Trophoblast cell (in vitro differentiated cells and primary cell): Measurements from ENCODE around the gene IMPG2.

Experiments
- DNase-seq, 2 donors: peaks; one replicate each; pipeline ENCODE4 v3.0.0-alpha.2; 2016
- H2AFZ ChIP-seq: 2 replicates; pipeline ENCODE4 v1.6.1; 2013; ENCODE audit warnings: low read length, moderate library complexity, mild to moderate bottlenecking; ENCODE audit not compliant: insufficient read depth, poor library complexity
- H2AK5ac ChIP-seq: 2 replicates; pipeline ENCODE4 v1.6.1; 2013; ENCODE audit warnings: mild to moderate bottlenecking, low read length
- H2BK120ac ChIP-seq: 2 replicates; pipeline ENCODE4 v1.6.1; 2013; ENCODE audit warnings: low read length, mild to moderate bottlenecking, moderate library complexity; ENCODE audit not compliant: insufficient read depth, poor library complexity
- H2BK12ac ChIP-seq: 2 replicates; pipeline ENCODE4 v1.6.1; 2013; ENCODE audit warnings: mild to moderate bottlenecking, low read length, moderate library complexity
- H2BK5ac ChIP-seq: 2 replicates; pipeline ENCODE4 v1.6.1; 2013; ENCODE audit warnings: low read length, low read depth, moderate library complexity, mild to moderate bottlenecking; ENCODE audit not compliant: poor library complexity
- H3K14ac ChIP-seq: 2 replicates; pipeline ENCODE4 v1.6.1; 2013; ENCODE audit warnings: mild to moderate bottlenecking, low read length
- H3K18ac ChIP-seq: 2 replicates; pipeline ENCODE4 v1.6.1; 2013; ENCODE audit warnings: mild to moderate bottlenecking, low read length
- H3K23ac ChIP-seq: 2 replicates; pipeline ENCODE4 v1.6.1; 2013; ENCODE audit warnings: low read length
- H3K27ac ChIP-seq: 2 replicates; pipeline ENCODE4 v1.5.1; 2013; ENCODE audit warnings: low read depth, mild to moderate bottlenecking, inconsistent platforms, low read length, moderate library complexity
- H3K27me3 ChIP-seq: 2 replicates; pipeline ENCODE4 v1.6.1; 2013; ENCODE audit warnings: inconsistent platforms, mild to moderate bottlenecking, low read length, moderate library complexity; ENCODE audit not compliant: insufficient read depth
- H3K36me3 ChIP-seq, 2 experiments: 1 replicate in 1 of 2; 2 replicates in 1 of 2; pipeline ENCODE4 v1.6.1; 2013; ENCODE audit warnings: low read length in 2 of 2, mild to moderate bottlenecking in 2 of 2, moderate library complexity in 1 of 2; ENCODE audit not compliant: insufficient read depth in 2 of 2, control insufficient read depth in 1 of 2
- H3K4ac ChIP-seq: 2 replicates; pipeline ENCODE4 v1.6.1; 2013; ENCODE audit warnings: low read depth, mild to moderate bottlenecking, low read length, moderate library complexity
- H3K4me1 ChIP-seq, 2 experiments: 1 replicate in 1 of 2; 2 replicates in 1 of 2; pipeline ENCODE4 v1.6.1; 2013; ENCODE audit warnings: low read length in 2 of 2, mild to moderate bottlenecking in 2 of 2, moderate library complexity in 1 of 2; ENCODE audit not compliant: insufficient read depth in 2 of 2, control insufficient read depth in 1 of 2
- H3K4me2 ChIP-seq: 2 replicates; pipeline ENCODE4 v1.6.1; 2013; ENCODE audit warnings: inconsistent platforms, mild to moderate bottlenecking, low read length, moderate library complexity
- H3K4me3 ChIP-seq: 2 replicates; pipeline ENCODE4 v1.5.1; 2013; ENCODE audit warnings: mild to moderate bottlenecking, low read depth, low read length, inconsistent platforms
- H3K79me1 ChIP-seq: one replicate; pipeline ENCODE4 v1.6.1; 2013; ENCODE audit warnings: low read length
- H3K79me2 ChIP-seq: 2 replicates; pipeline ENCODE4 v1.6.1; 2013; ENCODE audit warnings: low read length, mild to moderate bottlenecking; ENCODE audit not compliant: control insufficient read depth, insufficient read depth, poor library complexity
- H3K9ac ChIP-seq: 2 replicates; pipeline ENCODE4 v1.6.1; 2013; ENCODE audit warnings: mild to moderate bottlenecking, low read length
- H3K9me3 ChIP-seq: 2 replicates; pipeline ENCODE4 v1.6.1; 2013; ENCODE audit warnings: low read depth, mild to moderate bottlenecking, control low read depth, inconsistent platforms, low read length; ENCODE audit not compliant: insufficient read depth
- H4K12ac ChIP-seq: 2 replicates; pipeline ENCODE4 v1.6.1; 2013; ENCODE audit warnings: low read depth, mild to moderate bottlenecking, low read length, moderate library complexity
- H4K8ac ChIP-seq: 2 replicates; pipeline ENCODE4 v1.6.1; 2013; ENCODE audit warnings: low read depth, mild to moderate bottlenecking, low read length, moderate library complexity
- H4K91ac ChIP-seq: one replicate; pipeline ENCODE4 v1.6.1; 2013; ENCODE audit warnings: low read depth, mild to moderate bottlenecking, low read length, moderate library complexity
- WGBS: extraction: QIAGEN DNeasy Blood & Tissue Kit; methylation state at CpG from one replicate; pipeline ENCODE4 v1.1.7; 2013; ENCODE audit warnings: missing lambda C conversion rate; ENCODE audit not compliant: insufficient read length, insufficient coverage; ENCODE audit errors: extremely low coverage; 5-methylcytosine and 5-hydroxymethylcytosine counted together

Gene IMPG2

GRCh38 chr3:101288294-101288693 is 32.1 kb downstream of the IMPG2 start:
- no peak overlapping the region for H3K4me3 ChIP-seq
- no peaks in the 10 kb centered on the region for H3K36me3 ChIP-seq
- no peaks in the 10 kb centered on the region for H3K4me1 ChIP-seq
- H4K91ac ChIP-seq: no peak overlapping the region
- H4K12ac ChIP-seq: no peak overlapping the region
- WGBS: no CpG with 5 or more reads among the region's 2 CpGs
- no peak overlapping the region for H3K27ac ChIP-seq
- no peaks in the 10 kb centered on the region for H3K79me1 ChIP-seq
- H3K9ac ChIP-seq: no peak overlapping the region
- no peak overlapping the region for H3K14ac ChIP-seq
- no peaks in the 10 kb centered on the region for H3K79me2 ChIP-seq
- DNase-seq: no peak
- no peaks in the 10 kb centered on the region for H3K27me3 ChIP-seq
- no peak overlapping the region for H3K23ac ChIP-seq
- no peak overlapping the region for H2BK12ac ChIP-seq
- H3K4me2 ChIP-seq: no peak overlapping the region
- no peak overlapping the region for H2BK5ac ChIP-seq
- no peak overlapping the region for H2BK120ac ChIP-seq
- no peak overlapping the region for H4K8ac ChIP-seq
- no peaks in the 10 kb centered on the region for H3K9me3 ChIP-seq
- no peak overlapping the region for H3K18ac ChIP-seq
- no peak overlapping the region for H2AK5ac ChIP-seq
- H3K4ac ChIP-seq: no peak overlapping the region
- no peak overlapping the region for H2AFZ ChIP-seq

GRCh38 chr3:101284757-101285156 is 35.6 kb downstream of the IMPG2 start:
- DNase-seq: no peak
- Histone ChIP-seq H3K4me2 (no peak overlapping the region), H4K8ac (no peak overlapping the region), H3K9me3 (no peaks in the 10 kb centered on the region), H4K12ac (no peak overlapping the region), H3K14ac (no peak overlapping the region), H3K18ac (no peak overlapping the region), H3K27me3 (no peaks in the 10 kb centered on the region), H3K36me3 (no peaks in the 10 kb centered on the region), H2BK5ac (no peak overlapping the region), H3K4ac (no peak overlapping the region), H2BK12ac (no peak overlapping the region), H3K4me1 (no peaks in the 10 kb centered on the region), H2BK120ac (no peak overlapping the region), H2AFZ (no peak overlapping the region), H3K79me2 (no peaks in the 10 kb centered on the region), H4K91ac (no peak overlapping the region), H3K4me3 (no peak overlapping the region), H3K9ac (no peak overlapping the region), H3K79me1 (no peaks in the 10 kb centered on the region), H3K23ac (no peak overlapping the region), H2AK5ac (no peak overlapping the region), H3K27ac (no peak overlapping the region)
- WGBS: no CpG with 5 or more reads among the region's 1 CpG

GRCh38 chr3:101281521-101282030 is 38.8 kb downstream of the IMPG2 start:
- no peaks in the 10 kb centered on the region for H3K79me1 ChIP-seq
- DNase-seq: no peak
- no peaks in the 10 kb centered on the region for H3K4me1 ChIP-seq
- H3K4ac ChIP-seq: no peak overlapping the region
- no peak overlapping the region for H4K91ac ChIP-seq
- H3K36me3 ChIP-seq: no peaks in the 10 kb centered on the region
- no peak overlapping the region for H3K18ac ChIP-seq
- H3K14ac ChIP-seq: no peak overlapping the region
- H2BK120ac ChIP-seq: no peak overlapping the region
- WGBS: no CpG with 5 or more reads among the region's 3 CpGs
- H2BK5ac ChIP-seq: no peak overlapping the region
- no peak overlapping the region for H2BK12ac ChIP-seq
- H3K9me3 ChIP-seq: no peaks in the 10 kb centered on the region
- H3K4me2 ChIP-seq: no peak overlapping the region
- no peak overlapping the region for H2AFZ ChIP-seq
- no peak overlapping the region for H3K4me3 ChIP-seq
- no peak overlapping the region for H3K23ac ChIP-seq
- H2AK5ac ChIP-seq: no peak overlapping the region
- H4K8ac ChIP-seq: no peak overlapping the region
- no peak overlapping the region for H3K27ac ChIP-seq
- H3K79me2 ChIP-seq: no peaks in the 10 kb centered on the region
- H3K27me3 ChIP-seq: no peaks in the 10 kb centered on the region
- no peak overlapping the region for H4K12ac ChIP-seq
- H3K9ac ChIP-seq: no peak overlapping the region

DNA sequence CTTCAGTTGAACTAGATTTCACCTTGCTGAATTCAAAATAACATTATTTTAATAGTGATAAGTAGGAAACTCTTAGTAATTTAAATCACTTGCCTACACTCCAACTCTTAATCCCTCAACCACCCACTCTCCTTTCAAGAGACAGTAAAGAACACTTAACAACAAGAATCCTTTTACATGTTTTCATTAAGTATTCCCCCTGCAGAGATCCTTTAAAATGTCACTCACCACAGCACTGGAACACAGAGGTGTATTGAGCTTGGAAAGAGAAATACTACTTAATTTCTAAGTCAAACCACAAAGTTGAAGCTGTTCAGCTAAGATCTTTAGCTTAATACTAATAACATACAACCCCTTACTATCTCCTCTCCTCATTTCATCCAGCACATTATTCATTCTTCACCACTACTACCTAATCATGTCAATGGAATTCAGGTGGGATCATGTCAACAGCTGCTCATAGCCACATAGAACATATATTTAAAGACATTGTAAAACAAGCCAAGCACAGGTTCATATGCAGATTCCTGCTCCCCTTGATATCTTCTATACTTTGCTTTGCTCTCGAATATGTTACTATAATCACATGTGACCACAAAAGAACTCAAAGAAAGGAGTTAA is 40.5 kb downstream of the IMPG2 start:
- Histone ChIP-seq H2BK12ac (no peak overlapping the region), H4K91ac (no peak overlapping the region), H3K4me1 (no peaks in the 10 kb centered on the region), H3K18ac (no peak overlapping the region), H2AFZ (no peak overlapping the region), H3K4me3 (no peak overlapping the region), H3K27ac (no peak overlapping the region), H4K12ac (no peak overlapping the region), H3K79me2 (no peaks in the 10 kb centered on the region), H3K79me1 (no peaks in the 10 kb centered on the region), H3K9ac (no peak overlapping the region), H3K23ac (no peak overlapping the region), H3K9me3 (no peaks in the 10 kb centered on the region), H2BK120ac (no peak overlapping the region), H3K4ac (no peak overlapping the region), H3K4me2 (no peak overlapping the region), H2BK5ac (no peak overlapping the region), H2AK5ac (no peak overlapping the region), H3K27me3 (no peaks in the 10 kb centered on the region), H3K14ac (no peak overlapping the region), H3K36me3 (no peaks in the 10 kb centered on the region), H4K8ac (no peak overlapping the region)
- no peak for DNase-seq
- no CpG with 5 or more reads among the region's 1 CpG for WGBS
